Psoas muscle (tissue), 8 donors: ENCODE results near the gene DENND5A. TPM values are rescaled to one million over a fixed set of nuclear protein-coding genes. Genes with fewer than 3 reads are reported as not detected.
"Not testable (repeated sequence)": the region's sequence is repeated elsewhere in the genome, so short reads cannot be mapped to it uniquely, and the experiment has no call there.

Experiments
- ATAC-seq, 4 donors: fragments of 200-7000 bp; cut with Tn5 transposase; one replicate each; pipeline ENCODE4 v1.9.1; 2020; ENCODE audit warnings: moderate library complexity in 3 of 4, mild to moderate bottlenecking in 2 of 4
- DNase-seq, 2 donors: peaks; one replicate each; pipeline ENCODE4 v3.0.0-alpha.2; 2020
- H3K27ac ChIP-seq: fragments of 200-600 bp; one replicate; pipeline ENCODE4 v1.8.0; 2022
- H3K27me3 ChIP-seq, 3 donors: fragments of 200-600 bp in 1 of 3; one replicate each; pipeline versions ENCODE4 v1.6.1 to v1.8.0; 2013 to 2022; ENCODE audit warnings: low read length in 2 of 3, mild to moderate bottlenecking in 2 of 3, moderate library complexity in 1 of 3; ENCODE audit not compliant: insufficient read depth in 3 of 3
- H3K36me3 ChIP-seq, 2 donors: fragments of 200-600 bp in 1 of 2; one replicate each; pipeline versions ENCODE4 v1.6.1 to v1.8.0; 2013 to 2022; ENCODE audit warnings: low read depth in 1 of 2, mild to moderate bottlenecking in 1 of 2, moderate library complexity in 1 of 2; ENCODE audit not compliant: insufficient read depth in 1 of 2
- H3K4me1 ChIP-seq: fragments of 200-600 bp; one replicate; pipeline ENCODE4 v1.8.0; 2022
- H3K4me3 ChIP-seq: fragments of 200-600 bp; one replicate; pipeline ENCODE4 v1.8.0; 2022; ENCODE audit warnings: mild to moderate bottlenecking
- H3K9me3 ChIP-seq: fragments of 200-600 bp; one replicate; pipeline ENCODE4 v1.8.0; 2022
- WGBS, 3 donors: extraction: QIAGEN DNeasy Blood & Tissue Kit; methylation state at CpG; one replicate each; pipeline versions ENCODE4 v1.1.6 to v1.1.7; 2013; 5-methylcytosine and 5-hydroxymethylcytosine counted together
- intact Hi-C, 2 donors: fragments of 100-400 bp; cut with DNase I; formaldehyde crosslinking; loops; one replicate each; pipeline versions ENCODE4 v1.11.0 to v1.14.2; 2022
- polyA plus RNA-seq, 3 donors: library from polyadenylated mRNA; stranded (reverse); fragments of 200-250 nt; gene quantifications; one replicate each; pipeline ENCODE4 v1.2.3, GENCODE V29; 2013
- total RNA-seq, 4 donors: library from RNA; stranded (reverse); fragmentation: NEBNext Ultra II Directional in 2 of 4; extraction: Animal tissue kit (Norgen Biotek cat#: 25700) in 2 of 4; gene quantifications; one replicate each; pipeline versions ENCODE4 v1.2.1 to v1.2.4, GENCODE V29; 2021 to 2023
- TF ChIP-seq, protein P1 (sequence below): fragments of 200-600 bp; IDR thresholded peaks from one replicate; pipeline ENCODE4 v1.8.0; 2022; ENCODE audit warnings: antibody characterized with exemption
- donor health status: healthy with polysubstance abuse.
- donor health status: DM: no; HTN: no; CAD: no; lungs with moderate emphysema.
- donor health status: Bipolar disorder and iron deficiency.
- donor health status: healthy.
- donor health status: DM: yes; HTN: yes; CAD: no.
- donor health status: DM: no; HTN: no; CAD: no.
- donor health status: DM: no; HTN: no; CAD: no.
- donor health status: DM: yes; HTN: yes; CAD: no.

Gene DENND5A
- total and polyA plus RNA-seq, 7 donors, result 27.2 to 82.1 (median 30.8) TPM

DNA sequence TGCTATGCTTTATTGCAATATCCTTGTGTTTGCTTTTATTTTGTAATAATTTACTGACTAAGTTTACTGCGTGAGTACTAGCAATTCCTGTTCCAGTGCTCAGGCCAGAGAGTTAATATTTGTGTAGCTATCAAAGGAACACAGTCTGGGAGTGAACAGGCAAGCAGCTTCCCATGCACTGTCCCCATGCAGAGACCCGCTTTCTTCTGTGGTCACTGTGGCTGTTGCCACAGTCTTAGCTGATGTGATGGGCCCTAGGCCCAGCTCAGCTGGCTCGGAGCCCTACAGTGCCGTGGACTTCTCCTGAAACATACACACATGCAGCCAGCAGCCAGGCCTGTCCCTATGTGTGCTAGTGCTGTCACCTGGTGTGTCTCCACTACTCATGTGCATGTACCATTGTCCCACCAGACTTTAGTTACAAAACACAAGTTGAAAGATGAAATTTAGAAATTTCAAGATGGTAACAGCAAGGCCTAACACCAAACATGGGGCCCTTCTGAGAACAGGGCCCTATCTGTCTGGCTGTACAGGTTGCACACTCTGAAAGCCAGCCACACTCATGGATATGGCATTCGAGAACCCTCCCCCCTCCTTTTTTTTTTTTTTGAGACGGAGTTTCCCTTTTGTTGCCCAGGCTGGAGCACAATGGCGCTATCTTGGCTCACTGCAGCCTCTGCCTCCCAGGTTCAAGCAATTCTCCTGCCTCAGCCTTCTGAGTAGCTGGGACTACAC is 161.4 kb downstream of the DENND5A start:
- DNase-seq, result no peak
- Histone ChIP-seq H3K27me3 (no peaks in the 10 kb centered on the region), H3K36me3 (no peaks in the 10 kb centered on the region), H3K9me3 (no peaks in the 10 kb centered on the region), H3K4me3 (no peak overlapping the region), H3K27ac (no peak overlapping the region), H3K4me1 (no peaks in the 10 kb centered on the region)
- TF ChIP-seq, protein P1, sequence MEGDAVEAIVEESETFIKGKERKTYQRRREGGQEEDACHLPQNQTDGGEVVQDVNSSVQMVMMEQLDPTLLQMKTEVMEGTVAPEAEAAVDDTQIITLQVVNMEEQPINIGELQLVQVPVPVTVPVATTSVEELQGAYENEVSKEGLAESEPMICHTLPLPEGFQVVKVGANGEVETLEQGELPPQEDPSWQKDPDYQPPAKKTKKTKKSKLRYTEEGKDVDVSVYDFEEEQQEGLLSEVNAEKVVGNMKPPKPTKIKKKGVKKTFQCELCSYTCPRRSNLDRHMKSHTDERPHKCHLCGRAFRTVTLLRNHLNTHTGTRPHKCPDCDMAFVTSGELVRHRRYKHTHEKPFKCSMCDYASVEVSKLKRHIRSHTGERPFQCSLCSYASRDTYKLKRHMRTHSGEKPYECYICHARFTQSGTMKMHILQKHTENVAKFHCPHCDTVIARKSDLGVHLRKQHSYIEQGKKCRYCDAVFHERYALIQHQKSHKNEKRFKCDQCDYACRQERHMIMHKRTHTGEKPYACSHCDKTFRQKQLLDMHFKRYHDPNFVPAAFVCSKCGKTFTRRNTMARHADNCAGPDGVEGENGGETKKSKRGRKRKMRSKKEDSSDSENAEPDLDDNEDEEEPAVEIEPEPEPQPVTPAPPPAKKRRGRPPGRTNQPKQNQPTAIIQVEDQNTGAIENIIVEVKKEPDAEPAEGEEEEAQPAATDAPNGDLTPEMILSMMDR, result no peak
- WGBS, 3 donors, result 90 to 93% (median 91%) methylated on average over 7 of the region's 7 CpGs
- intact Hi-C loops, result no loop called here
- no peak for ATAC-seq

DNA sequence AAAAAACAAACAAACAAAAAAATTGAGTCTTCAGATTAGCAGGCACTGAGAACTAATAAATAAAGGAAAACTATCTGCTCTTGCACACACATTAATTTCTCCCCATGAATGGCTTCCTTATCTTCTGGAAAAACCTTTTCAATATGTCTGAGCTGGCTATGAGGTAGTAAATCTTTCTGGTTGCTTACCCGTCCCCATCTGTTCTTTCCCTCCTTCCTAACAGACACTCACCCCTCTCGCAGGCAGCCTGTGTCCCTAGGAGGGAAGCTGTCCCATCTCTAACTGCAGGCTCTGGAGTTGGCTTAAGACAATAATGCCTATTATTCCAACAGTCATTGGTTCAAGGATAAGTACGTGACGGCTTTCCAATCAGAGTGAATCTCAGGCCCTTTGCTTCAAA is 165.5 kb downstream of the DENND5A start:
- WGBS, 3 donors, result 75 to 84% (median 79%) methylated on average over 4 of the region's 4 CpGs
- H3K36me3 ChIP-seq, result no peaks in the 10 kb centered on the region
- DNase-seq (no peak), ATAC-seq (no peak)
- no peaks in the 10 kb centered on the region for H3K4me1 ChIP-seq
- peaks cover 0 to 2% (median 0%) of the 10 kb centered on the region in 3 donors for H3K27me3 ChIP-seq
- intact Hi-C loops, result no loop called here
- TF ChIP-seq, protein P1, result no peak
- no peak overlapping the region for H3K4me3 ChIP-seq
- H3K9me3 ChIP-seq, result no peaks in the 10 kb centered on the region
- H3K27ac ChIP-seq, result no peak overlapping the region

DNA sequence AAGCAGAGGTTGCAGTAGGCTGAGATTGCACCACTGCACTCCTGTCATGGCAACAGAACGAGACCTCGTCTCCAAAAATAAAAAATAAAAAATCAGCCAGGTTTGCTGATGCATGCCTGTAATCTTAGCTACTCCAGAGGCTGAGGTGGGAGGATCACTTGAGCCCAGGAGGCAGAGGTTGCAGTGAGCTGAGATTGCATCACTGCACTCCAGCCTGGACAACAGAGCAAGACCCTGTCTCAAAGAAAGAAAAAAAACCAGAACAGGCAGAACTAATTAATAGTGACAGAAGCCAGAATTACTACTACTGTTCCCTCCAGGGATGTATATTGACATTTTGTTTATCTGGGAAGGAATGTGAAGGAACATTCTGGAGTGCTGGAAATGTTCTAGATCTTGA is 166.7 kb downstream of the DENND5A start:
- H3K27ac ChIP-seq, H3K9me3 ChIP-seq, H3K36me3 ChIP-seq, ATAC-seq, H3K4me1 ChIP-seq, DNase-seq, H3K4me3 ChIP-seq, H3K27me3 ChIP-seq, intact Hi-C loops: not testable (repeated sequence)
- WGBS, 3 donors, result 63 to 98% (median 70%) methylated on average over 2 of the region's 2 CpGs

DNA sequence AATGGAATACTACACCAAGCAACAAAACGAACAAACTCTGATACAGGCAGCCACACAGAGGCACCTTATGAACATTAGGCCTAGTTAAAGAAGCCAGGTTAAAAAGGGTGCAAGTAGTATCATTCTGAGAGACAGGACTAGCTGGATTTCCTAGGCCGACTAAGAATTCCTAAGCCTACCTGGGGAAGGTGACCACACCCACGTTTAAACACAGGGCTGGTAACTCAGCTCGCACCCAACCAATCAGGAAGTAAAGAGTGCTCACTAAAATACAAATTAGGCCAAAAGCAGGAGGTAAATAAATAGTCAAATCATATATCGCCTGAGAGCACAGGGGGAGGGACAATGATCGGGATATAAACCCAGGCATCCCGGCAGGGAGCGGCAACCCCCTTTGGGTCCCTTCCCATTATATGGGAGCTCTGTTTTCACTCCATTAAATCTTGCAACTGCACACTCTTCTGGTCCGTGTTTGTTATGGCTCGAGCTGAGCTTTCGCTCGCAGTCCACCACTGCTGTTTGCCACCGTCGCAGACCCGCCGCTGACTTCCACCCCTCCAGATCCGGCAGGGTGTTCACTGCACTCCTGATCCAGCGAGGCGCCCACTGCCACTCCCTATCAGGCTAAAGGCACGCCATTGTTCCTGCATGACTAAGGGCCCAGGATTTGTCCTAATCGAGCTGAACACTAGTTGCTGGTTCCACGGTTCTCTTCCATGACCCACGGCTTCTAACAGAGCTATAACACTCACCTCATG is 167.8 kb downstream of the DENND5A start:
- H3K36me3 ChIP-seq, ATAC-seq, H3K4me1 ChIP-seq, H3K27me3 ChIP-seq, H3K27ac ChIP-seq, H3K9me3 ChIP-seq, H3K4me3 ChIP-seq, DNase-seq, intact Hi-C loops: not testable (repeated sequence)
- 88 to 93% (median 91%) methylated on average over 23 of the region's 23 CpGs for WGBS, 3 donors

DNA sequence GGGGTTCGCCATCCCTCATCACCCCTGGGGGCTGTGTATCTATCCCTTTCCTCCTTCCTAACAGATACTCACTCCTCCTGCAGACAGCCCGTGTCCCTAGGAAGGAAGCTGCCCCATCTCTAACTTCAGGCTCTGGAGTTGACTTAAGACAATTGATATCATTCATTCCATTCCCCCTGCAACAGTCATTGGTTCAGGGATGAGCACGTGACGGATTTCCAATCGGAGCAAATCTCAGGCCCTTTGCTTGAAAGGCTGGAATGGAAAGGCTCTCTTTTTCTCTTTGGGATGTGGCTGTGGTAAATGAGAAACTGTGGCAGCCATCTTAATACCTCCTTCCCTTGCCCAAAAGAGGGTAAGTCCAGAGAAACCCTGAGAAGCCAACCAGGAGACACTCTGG is 168.7 kb downstream of the DENND5A start:
- TF ChIP-seq, protein P1, result no peak
- H3K27me3 ChIP-seq, result peaks cover 0 to 17% (median 4%) of the 10 kb centered on the region in 3 donors
- ATAC-seq (no peak), DNase-seq (no peak)
- intact Hi-C loops, result no loop called here
- WGBS, 3 donors, result 92 to 95% (median 95%) methylated on average over 5 of the region's 5 CpGs
- no peaks in the 10 kb centered on the region for H3K36me3 ChIP-seq
- no peak overlapping the region for H3K4me3 ChIP-seq
- H3K4me1 ChIP-seq, result no peaks in the 10 kb centered on the region
- no peak overlapping the region for H3K27ac ChIP-seq
- no peaks in the 10 kb centered on the region for H3K9me3 ChIP-seq
